Stimulated activated CD4-positive, alpha-beta T cell treated with anti-CD3 and anti-CD28 coated beads, Interleukin-4, amount 100 ng/mL, for 48 hours (primary cell): Measurements from ENCODE around the gene TNFRSF13B.

Experiments
- DNase-seq, 2 donors: peaks; one replicate each; pipeline ENCODE4 v3.0.0-alpha.2; 2020; ENCODE audit warnings: low read depth in 2 of 2

The TNFRSF13B gene

DNA sequence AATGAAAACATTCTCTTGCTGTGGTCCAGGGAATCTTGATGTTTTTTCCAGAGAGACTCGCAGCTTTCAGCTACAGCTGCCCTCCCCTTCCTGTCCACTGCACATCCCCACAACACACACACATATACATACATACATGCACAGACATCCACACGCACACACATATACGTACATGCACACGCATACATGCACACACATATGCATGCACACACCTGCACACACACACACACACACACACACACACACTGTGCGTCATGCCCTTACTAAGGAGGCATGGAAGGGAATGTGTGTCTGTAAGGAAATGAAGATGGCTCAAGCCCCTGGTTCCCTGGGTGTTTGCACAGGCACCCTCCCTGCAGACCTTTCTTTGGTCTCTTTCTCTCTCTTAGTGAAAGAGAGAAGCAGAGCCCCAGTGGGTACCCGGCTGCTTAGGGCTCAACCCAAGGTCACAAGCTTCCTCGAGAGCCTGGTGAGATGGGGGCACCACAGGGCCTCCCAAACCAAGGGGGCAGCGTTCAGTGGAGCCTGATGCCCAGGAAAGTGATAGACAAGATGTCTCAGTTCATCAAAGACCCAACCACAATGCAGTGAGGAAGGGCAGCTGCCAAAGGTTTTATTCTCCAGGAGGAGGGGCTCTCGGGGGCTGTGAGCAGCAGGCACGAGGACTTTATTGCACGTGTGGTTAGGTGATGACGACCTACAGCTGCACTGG is 33.3 kb downstream of the TNFRSF13B start:
- no peak for DNase-seq

DNA sequence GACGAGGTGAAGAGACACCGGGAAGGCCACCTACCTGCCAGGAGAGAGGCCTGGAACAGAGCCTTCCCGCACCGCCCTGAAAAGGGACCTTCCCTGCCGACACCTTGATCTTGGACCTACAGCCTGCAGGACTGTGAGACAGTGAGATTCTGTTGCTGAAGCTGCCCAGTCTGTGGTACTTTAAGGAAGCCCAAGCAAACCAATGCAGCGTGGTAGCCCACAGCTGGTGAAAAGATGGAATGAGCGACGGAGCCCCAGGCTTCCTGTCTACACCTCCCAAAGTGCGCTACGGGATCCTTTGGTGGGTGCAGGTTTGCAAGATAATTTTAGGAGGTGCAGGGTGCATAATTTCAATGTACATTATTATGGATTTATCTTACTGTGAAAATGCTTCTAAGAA is 33.9 kb downstream of the TNFRSF13B start:
- DNase-seq = no peak

DNA sequence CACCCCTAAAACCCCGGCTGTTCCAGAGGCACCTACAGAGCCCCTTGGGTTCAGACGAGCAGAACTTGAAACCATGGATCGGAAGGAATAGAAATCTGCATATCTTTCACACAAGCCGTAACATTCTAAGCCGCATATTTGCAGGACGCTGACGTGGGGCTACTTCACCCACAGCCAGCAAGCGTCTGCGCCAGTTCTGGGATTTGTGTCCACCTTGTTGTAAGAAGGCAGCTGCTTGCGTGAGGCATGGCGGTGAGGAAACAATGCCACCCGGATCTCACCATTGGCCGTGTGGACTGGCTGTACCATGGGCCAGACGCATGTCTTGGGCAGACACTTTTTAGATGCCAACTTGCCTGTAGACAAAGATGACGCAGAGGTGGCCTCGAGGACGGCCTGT is 34.5 kb downstream of the TNFRSF13B start:
- DNase-seq = no peak

GRCh38 chr17:16936536-16937310 is 35.2 kb downstream of the TNFRSF13B start:
- no peak for DNase-seq

GRCh38 chr17:16935786-16936185 is 36.1 kb downstream of the TNFRSF13B start:
- no peak for DNase-seq

GRCh38 chr17:16935241-16935663 is 36.7 kb downstream of the TNFRSF13B start:
- DNase-seq = no peak

- no peak for DNase-seq
Measured at GRCh38 chr17:16934836-16935235, 37.1 kb downstream of the TNFRSF13B start.

DNA sequence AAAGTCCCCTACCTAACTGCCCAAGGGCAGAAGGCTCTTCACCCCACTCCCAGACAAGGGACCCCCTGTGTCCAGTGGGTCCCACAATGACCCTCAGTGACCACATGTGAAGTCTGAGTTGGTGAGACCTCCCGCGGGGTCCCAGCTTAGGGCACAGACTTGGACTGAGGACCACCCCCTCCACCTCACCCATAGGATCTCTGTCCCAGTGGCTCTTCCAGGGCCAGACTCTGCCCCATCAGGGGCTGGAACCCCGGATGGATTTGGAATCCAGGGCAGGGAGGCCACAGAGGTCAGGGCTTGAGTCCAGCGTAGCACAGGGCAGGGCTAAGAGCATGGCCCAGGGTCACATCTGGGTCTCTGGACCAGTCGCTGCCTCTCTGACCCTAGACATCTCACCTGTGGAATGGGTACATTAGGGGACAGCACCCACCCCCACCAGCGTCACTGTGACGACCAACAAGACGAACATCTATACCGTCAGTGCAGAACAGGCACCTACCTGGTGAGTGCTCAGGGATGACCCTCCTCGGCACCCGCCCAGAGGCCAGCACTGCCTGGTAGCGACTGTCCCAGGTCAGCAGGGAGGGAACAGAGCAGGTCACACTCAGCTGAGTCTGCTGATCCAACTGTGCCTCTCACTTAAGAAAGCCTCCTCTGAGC is 37.7 kb downstream of the TNFRSF13B start:
- DNase-seq = no peak

DNA sequence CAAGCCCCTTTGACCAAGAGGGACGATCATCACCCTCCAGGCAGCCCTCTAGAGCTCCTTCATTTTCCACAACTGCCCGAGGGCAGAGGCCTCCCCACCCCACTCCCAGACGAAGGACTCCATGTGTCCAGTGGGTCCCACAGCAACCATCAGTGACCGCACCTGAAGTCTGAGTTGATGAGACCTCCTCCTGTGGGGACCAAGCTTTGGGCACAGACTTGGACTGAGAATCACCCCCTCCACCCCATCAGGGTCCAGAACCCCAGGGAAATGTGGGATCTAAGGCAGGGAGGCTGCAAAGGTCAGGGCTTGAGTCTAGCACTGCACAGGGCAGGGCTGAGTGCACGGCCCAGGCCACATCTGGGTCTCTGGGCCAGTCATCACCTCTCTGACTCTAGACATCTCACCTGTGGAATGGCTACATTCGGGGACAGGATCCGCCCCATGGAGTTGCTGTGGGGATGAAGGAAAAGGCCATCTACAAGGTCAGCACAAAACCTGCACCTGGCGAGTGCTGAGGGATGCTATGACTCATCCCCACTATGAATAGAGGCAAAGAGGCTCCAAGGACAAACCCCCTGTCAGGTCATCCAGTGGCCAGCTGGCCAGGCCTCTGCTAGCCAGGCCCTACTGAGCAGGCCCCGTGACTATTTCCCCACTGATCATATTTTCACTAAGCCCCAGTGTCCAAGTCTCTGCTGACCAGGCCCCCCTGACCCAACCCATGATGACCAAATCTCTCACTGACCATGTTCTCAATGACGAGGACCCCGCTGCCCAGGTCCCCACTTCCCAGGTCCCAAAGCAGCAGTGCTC is 38.4 kb downstream of the TNFRSF13B start:
- no peak for DNase-seq

GRCh38 chr17:16932611-16933010 is 39.3 kb downstream of the TNFRSF13B start:
- DNase-seq = no peak

GRCh38 chr17:16932156-16932555 is 39.8 kb downstream of the TNFRSF13B start:
- no peak for DNase-seq

- DNase-seq = no peak
Measured at GRCh38 chr17:16931318-16932060, 40.4 kb downstream of the TNFRSF13B start.

- DNase-seq = no peak
Measured at GRCh38 chr17:16930571-16931317, 41.2 kb downstream of the TNFRSF13B start.

DNA sequence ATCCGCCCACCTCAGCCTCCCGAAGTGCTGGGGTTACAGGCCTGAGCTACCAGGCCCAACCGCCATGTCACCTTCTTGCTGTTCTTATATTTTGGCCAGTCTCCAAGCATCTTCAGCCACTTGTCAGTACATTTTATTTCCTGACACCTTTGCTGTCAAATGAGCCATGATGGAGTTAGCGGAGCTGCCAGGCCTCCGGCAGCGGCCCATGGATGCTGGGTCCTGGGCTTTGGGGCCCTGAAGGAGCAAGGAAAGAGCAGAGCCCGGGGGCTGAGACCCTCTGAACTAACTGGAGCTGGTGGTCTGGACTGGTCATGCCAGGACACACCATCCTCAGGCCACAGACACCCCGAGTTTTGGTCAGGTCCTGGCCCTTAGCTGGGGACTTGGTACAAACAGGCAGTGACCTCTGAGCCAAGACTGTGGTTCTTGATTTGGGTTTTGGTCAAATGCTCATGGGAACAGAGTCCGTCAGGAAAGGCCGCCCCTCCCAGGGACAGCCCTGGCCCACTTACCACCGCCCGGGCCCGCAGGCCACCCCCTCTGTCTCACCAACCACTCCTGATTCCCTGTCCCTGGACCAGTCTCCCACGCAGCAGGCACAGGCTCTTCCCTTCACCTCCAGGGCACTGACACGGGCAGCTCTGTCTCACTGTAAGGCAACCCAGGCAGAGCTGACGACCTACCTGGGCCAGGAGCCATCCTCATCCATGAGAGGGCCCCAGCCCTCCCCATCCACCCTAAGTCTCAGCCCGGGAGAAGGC is 42.0 kb downstream of the TNFRSF13B start:
- no peak for DNase-seq

GRCh38 chr17:16929035-16929680 is 42.8 kb downstream of the TNFRSF13B start:
- no peak for DNase-seq

GRCh38 chr17:16928406-16929034 is 43.4 kb downstream of the TNFRSF13B start:
- DNase-seq = no peak

DNA sequence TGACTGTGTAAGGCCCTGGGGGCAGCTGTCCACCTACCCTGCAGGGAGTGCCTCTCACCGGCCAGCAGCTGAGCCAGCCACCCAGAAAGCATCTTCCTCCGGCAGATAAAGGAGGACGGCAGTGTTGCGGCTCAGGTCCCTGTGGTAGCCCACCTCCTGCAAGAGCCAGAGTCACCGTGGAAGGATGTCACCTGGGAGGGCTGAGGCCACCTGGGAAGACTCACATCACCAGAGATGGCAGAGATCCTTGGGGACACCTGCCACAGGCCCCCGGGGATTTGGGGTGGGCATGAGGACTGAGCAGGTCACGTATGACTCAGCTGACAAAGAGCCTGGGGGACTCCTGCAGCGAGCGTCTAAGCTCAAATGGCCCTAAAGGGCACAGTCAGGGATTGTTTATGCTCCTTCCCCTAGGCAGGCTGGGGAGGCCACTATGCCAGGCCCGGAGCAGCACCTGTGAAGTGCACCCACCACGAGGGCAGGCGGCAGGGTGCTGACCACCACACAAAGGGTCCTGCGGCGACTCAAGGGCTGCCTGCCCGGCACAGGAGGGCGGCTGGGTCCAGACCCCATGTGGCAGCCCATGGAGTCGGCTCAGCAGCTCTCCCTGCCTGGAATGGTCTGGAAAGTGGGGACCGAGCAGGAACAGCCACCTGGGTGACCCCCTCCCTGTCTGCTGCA is 44.1 kb downstream of the TNFRSF13B start:
- DNase-seq = no peak
